Measurements from ENCODE around the gene SPRR1B. TPM values are rescaled to one million over a fixed set of nuclear protein-coding genes. Genes with fewer than 3 reads are reported as not detected.

The SPRR1B gene
- total and polyA plus RNA-seq, 9 of the 15 experiments (the other 6 are each of a cell fraction or from before 2014, with no cell fraction given), result not detected

DNA sequence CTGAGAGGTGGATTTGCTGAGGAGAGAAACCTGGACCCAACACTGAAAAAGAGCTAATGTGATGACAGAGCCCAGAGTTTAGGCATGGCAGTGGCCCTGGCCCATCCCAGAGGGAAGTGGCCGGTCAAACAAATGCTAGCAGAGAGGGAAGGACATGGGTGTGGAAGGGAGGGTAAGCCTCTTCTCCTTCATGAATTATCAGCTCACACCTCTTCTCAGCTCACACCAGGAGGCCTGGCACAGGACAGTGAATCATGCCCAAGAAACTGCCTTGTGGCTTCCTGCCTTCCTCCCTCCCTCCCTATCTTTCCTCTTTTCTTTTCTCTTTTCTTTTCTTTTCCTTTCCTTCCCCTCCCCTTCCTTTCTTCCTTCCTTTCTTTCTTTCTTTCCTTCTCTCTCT, 30.7 kb upstream of the SPRR1B start:
- FAIRE-seq (no peak), DNase-seq (ENCODE audit: extremely low read depth in 1 of 4, low spot score in 3 of 4) (no peak), ATAC-seq (no peak)
- Histone ChIP-seq H3K4me1 (replicated peaks in 1 of 2; ENCODE audit: control insufficient read depth in 2 of 2, insufficient read depth in 2 of 2, low read length in 2 of 2) (no peaks in the 10 kb centered on the region), H2AFZ (ENCODE audit: low read depth, low read length) (no peak overlapping the region), H3K4me3 (no peak overlapping the region), H3K9ac (ENCODE audit: insufficient read depth in 1 of 2, low read depth in 2 of 2, low read length in 2 of 2) (no peak overlapping the region), H3K4me2 (ENCODE audit: insufficient read depth, low read length) (no peak overlapping the region), H4K20me1 (replicated peaks; ENCODE audit: control insufficient read depth, insufficient read depth, low read length) (no peaks in the 10 kb centered on the region), H3K9me3 (replicated peaks; ENCODE audit: control insufficient read depth, insufficient read depth, low read depth, low read length) (no peaks in the 10 kb centered on the region), H3K9me1 (ENCODE audit: control insufficient read depth, insufficient read depth, low read length) (no peaks in the 10 kb centered on the region), H3K27ac (ENCODE audit: extremely low read depth, low read depth, low read length) (no peak overlapping the region), H3K79me2 (ENCODE audit: control insufficient read depth, insufficient read depth, low read length) (no peaks in the 10 kb centered on the region), H3K27me3 (ENCODE audit: control insufficient read depth in 2 of 2, insufficient read depth in 2 of 2, low read length in 2 of 2) (peaks cover 2 to 13% of the 10 kb centered on the region in 2 experiments; a peak in 2 of 5 replicates), H3K36me3 (ENCODE audit: control insufficient read depth, insufficient read depth, low read length) (no peaks in the 10 kb centered on the region)
- intact Hi-C loops (cut with micrococcal nuclease), result no loop called here
- WGBS (ENCODE audit: insufficient coverage, low coverage, missing lambda C conversion rate), result 0% methylated on average over 1 of the region's 1 CpG
- BruUV-seq (replicated peaks), result no TSS peak
- TF ChIP-seq, protein P1, sequence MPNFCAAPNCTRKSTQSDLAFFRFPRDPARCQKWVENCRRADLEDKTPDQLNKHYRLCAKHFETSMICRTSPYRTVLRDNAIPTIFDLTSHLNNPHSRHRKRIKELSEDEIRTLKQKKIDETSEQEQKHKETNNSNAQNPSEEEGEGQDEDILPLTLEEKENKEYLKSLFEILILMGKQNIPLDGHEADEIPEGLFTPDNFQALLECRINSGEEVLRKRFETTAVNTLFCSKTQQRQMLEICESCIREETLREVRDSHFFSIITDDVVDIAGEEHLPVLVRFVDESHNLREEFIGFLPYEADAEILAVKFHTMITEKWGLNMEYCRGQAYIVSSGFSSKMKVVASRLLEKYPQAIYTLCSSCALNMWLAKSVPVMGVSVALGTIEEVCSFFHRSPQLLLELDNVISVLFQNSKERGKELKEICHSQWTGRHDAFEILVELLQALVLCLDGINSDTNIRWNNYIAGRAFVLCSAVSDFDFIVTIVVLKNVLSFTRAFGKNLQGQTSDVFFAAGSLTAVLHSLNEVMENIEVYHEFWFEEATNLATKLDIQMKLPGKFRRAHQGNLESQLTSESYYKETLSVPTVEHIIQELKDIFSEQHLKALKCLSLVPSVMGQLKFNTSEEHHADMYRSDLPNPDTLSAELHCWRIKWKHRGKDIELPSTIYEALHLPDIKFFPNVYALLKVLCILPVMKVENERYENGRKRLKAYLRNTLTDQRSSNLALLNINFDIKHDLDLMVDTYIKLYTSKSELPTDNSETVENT (CRISPR knock-in tag; IDR thresholded peaks at IDR 0.05), result no peak
- TF ChIP-seq, protein P2, sequence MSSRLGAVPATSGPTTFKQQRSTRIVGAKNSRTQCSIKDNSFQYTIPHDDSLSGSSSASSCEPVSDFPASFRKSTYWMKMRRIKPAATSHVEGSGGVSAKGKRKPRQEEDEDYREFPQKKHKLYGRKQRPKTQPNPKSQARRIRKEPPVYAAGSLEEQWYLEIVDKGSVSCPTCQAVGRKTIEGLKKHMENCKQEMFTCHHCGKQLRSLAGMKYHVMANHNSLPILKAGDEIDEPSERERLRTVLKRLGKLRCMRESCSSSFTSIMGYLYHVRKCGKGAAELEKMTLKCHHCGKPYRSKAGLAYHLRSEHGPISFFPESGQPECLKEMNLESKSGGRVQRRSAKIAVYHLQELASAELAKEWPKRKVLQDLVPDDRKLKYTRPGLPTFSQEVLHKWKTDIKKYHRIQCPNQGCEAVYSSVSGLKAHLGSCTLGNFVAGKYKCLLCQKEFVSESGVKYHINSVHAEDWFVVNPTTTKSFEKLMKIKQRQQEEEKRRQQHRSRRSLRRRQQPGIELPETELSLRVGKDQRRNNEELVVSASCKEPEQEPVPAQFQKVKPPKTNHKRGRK (tag; IDR thresholded peaks at IDR 0.05), result peak; percentile 59; the same call in 1 of the 2 replicates
- ChIA-PET POLR2A (no interaction called here), CTCF (ENCODE audit: low intra/inter-chr PET ratio) (no interaction called here)
- in situ Hi-C loops (cut with MboI), result no loop called here
